K562 (cell line): ENCODE results near the gene CPLANE2. TPM values are rescaled to one million over a fixed set of nuclear protein-coding genes. Genes with fewer than 3 reads are reported as not detected.

Experiments
- AFF1 ChIP-seq, 2 experiments: fragments of 450-650 bp; IDR thresholded peaks; 2 replicates each; pipeline ENCODE4 v1.6.1; 2018; ENCODE audit warnings: mild to moderate bottlenecking in 2 of 2, low read depth in 1 of 2; ENCODE audit not compliant: partially characterized antibody in 2 of 2
- CBFA2T3 ChIP-seq: fragments of 450-650 bp; IDR thresholded peaks from 2 replicates; pipeline ENCODE4 v1.6.1; 2017
- CREM ChIP-seq: IDR thresholded peaks from 2 replicates; pipeline ENCODE4 v1.6.1; 2014; ENCODE audit warnings: antibody characterized with exemption, low read depth
- CTBP1 ChIP-seq: fragments of 450-650 bp; IDR thresholded peaks from 2 replicates; pipeline ENCODE4 v1.6.1; 2016; ENCODE audit warnings: borderline replicate concordance
- E2F8 ChIP-seq: fragments of 450-650 bp; IDR thresholded peaks from 2 replicates; pipeline ENCODE4 v1.7.1; 2018; ENCODE audit warnings: mild to moderate bottlenecking, low read depth; ENCODE audit not compliant: partially characterized antibody
- EWSR1 ChIP-seq: fragments of 450-650 bp; IDR thresholded peaks from 2 replicates; pipeline ENCODE4 v1.6.1; 2018; ENCODE audit warnings: borderline replicate concordance, mild to moderate bottlenecking, low read depth, moderate library complexity; ENCODE audit not compliant: partially characterized antibody
- HMG20A ChIP-seq: fragments of 450-650 bp; formaldehyde crosslinking; conservative IDR thresholded peaks from 2 replicates; pipeline ENCODE4 v1.4.0; 2020; ENCODE audit warnings: mild to moderate bottlenecking, mixed read lengths
- KLF6 ChIP-seq: fragments of 250-450 bp; sonication (Bioruptor Pico); IDR thresholded peaks from 2 replicates; pipeline ENCODE4 v1.4.0; 2020; ENCODE audit warnings: mild to moderate bottlenecking, moderate library complexity, borderline replicate concordance
- MAX ChIP-seq: sonication (generic); formaldehyde crosslinking; IDR thresholded peaks from 2 replicates; pipeline ENCODE4 v1.9.0; 2022; ENCODE audit warnings: mild to moderate bottlenecking, missing genetic modification reagents
- MAZ ChIP-seq, 2 experiments: fragments of 450-650 bp in 1 of 2; sonication (generic) in 1 of 2; formaldehyde crosslinking; IDR thresholded peaks in 1 of 2; conservative IDR thresholded peaks in 1 of 2; 2 replicates each; pipeline versions ENCODE4 v1.4.0 to v1.5.0; 2020; ENCODE audit warnings: mild to moderate bottlenecking in 1 of 2, missing genetic modification reagents in 1 of 2
- MEF2D ChIP-seq: conservative IDR thresholded peaks from 2 replicates; pipeline ENCODE4 v1.6.1; 2016; ENCODE audit warnings: low read depth, missing genetic modification characterization, missing compliant biosample characterization
- NFE2 ChIP-seq: IDR thresholded peaks from 2 replicates; pipeline ENCODE4 v1.6.1; 2014; ENCODE audit warnings: antibody characterized with exemption, low read depth
- NR1H2 ChIP-seq: sonication (generic); formaldehyde crosslinking; IDR thresholded peaks from 2 replicates; pipeline ENCODE4 v1.4.0; 2020; ENCODE audit warnings: mild to moderate bottlenecking, missing genetic modification reagents
- PHF20 ChIP-seq: fragments of 450-650 bp; IDR thresholded peaks from 2 replicates; pipeline ENCODE4 v1.6.1; 2018; ENCODE audit not compliant: partially characterized antibody
- PHF21A ChIP-seq: fragments of 450-650 bp; IDR thresholded peaks from 2 replicates; pipeline ENCODE4 v1.6.1; 2017; ENCODE audit warnings: low read depth, borderline replicate concordance
- ZNF280B ChIP-seq: fragments of 250-450 bp; sonication (Bioruptor Pico); IDR thresholded peaks from 2 replicates; pipeline ENCODE4 v1.5.1; 2021; ENCODE audit warnings: mild to moderate bottlenecking
- ZNF311 ChIP-seq: fragments of 250-450 bp; sonication (Bioruptor Pico); IDR thresholded peaks from 2 replicates; pipeline ENCODE4 v1.4.0; 2020; ENCODE audit warnings: mild to moderate bottlenecking, moderate library complexity
- ZNF507 ChIP-seq: conservative IDR thresholded peaks from 2 replicates; pipeline ENCODE4 v1.6.1; 2017; ENCODE audit warnings: missing genetic modification characterization, missing compliant biosample characterization
- polyA plus RNA-seq, 8 experiments: library from polyadenylated mRNA; depleted of rRNA in 4 of 8; stranded (reverse) in 5 of 8; unstranded in 3 of 8; fragments of >200 nt; fragmentation: Nextera tagmentation in 2 of 8; fragmentation: Illumina TruSeq in 1 of 8; extraction: Ambion mirVana in 2 of 8; extraction: Trizol in 1 of 8; gene quantifications; 2 replicates each; pipeline versions ENCODE4 v1.2.1 to v1.2.3, GENCODE V29; 2011 to 2014; ENCODE audit warnings: inconsistent platforms in 1 of 8, missing spikeins in 1 of 8
- total RNA-seq, 7 experiments: library from RNA; depleted of rRNA in 6 of 7; stranded (reverse); fragments of >200 nt in 6 of 7; fragmentation: Illumina TruSeq in 2 of 7; extraction: Trizol in 2 of 7; gene quantifications; 2 replicates each; pipeline versions ENCODE4 v1.2.1 to v1.2.3, GENCODE V29; 2011 to 2021; ENCODE audit warnings: low replicate concordance in 1 of 7
- TF ChIP-seq, protein P1 (sequence below): fragments of 250-450 bp; sonication (Bioruptor Pico); IDR thresholded peaks from 2 replicates; pipeline ENCODE4 v1.8.0; 2021; ENCODE audit warnings: mild to moderate bottlenecking, moderate library complexity

Gene CPLANE2
- total and polyA plus RNA-seq, 9 of the 15 experiments (the other 6 are each of a cell fraction or from before 2014, with no cell fraction given), result 0.17 to 20.9 (median 8.1) TPM

DNA sequence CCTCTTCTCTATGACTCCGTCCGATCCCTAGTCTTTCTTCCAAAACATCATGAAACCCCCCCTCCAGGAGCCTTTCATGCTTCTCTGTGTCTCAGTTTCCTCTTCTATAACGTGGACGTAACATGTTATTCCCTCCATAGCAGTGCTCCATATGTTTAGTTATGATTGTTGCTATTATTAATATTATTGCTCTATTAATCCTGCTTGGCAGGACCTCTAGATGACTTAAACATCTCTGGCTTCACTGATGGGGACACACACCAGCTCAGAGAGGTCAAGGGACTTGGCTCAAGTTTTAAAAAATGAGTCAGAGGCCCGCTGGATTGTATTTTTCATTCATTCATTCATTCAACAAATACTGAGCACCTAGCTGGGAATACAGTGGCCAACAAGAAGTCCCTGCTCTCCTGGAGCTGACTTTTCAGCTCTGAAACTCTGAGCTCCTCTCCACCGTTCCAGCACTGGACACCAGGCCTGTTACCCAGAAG, 404 bp upstream of the CPLANE2 start (continued):
- peak in 1 of 2 experiments; percentile 11 for TF ChIP-seq AFF1 (IDR thresholded peaks at IDR 0.05; ENCODE audit: low read depth in 1 of 2, partially characterized antibody in 2 of 2)
- TF ChIP-seq PHF20, result no peak
- TF ChIP-seq, protein P1, sequence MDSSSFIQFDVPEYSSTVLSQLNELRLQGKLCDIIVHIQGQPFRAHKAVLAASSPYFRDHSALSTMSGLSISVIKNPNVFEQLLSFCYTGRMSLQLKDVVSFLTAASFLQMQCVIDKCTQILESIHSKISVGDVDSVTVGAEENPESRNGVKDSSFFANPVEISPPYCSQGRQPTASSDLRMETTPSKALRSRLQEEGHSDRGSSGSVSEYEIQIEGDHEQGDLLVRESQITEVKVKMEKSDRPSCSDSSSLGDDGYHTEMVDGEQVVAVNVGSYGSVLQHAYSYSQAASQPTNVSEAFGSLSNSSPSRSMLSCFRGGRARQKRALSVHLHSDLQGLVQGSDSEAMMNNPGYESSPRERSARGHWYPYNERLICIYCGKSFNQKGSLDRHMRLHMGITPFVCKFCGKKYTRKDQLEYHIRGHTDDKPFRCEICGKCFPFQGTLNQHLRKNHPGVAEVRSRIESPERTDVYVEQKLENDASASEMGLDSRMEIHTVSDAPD (CRISPR knock-in tag), result no peak
- no peak for TF ChIP-seq KLF6
- no peak for TF ChIP-seq NFE2
- no peak for TF ChIP-seq PHF21A
- no peak for TF ChIP-seq ZNF507
- TF ChIP-seq E2F8, result peak; percentile 9
- no peak for TF ChIP-seq MAX (CRISPR knock-in tag)
- TF ChIP-seq EWSR1, result no peak
- TF ChIP-seq CBFA2T3, result no peak
- no peak for TF ChIP-seq ZNF311
- TF ChIP-seq ZNF280B (CRISPR knock-in tag), result no peak
- no peak for TF ChIP-seq CREM
- no peak for TF ChIP-seq CTBP1
- TF ChIP-seq HMG20A (CRISPR knock-in tag), result peak; percentile 67; the same call in 1 of the 2 replicates
- TF ChIP-seq NR1H2 (CRISPR knock-in tag), result no peak
- TF ChIP-seq MAZ (CRISPR knock-in tag; conservative IDR thresholded peaks at IDR 0.05 in 1 of 2, IDR thresholded peaks at IDR 0.05 in 1 of 2), result no peak
- TF ChIP-seq MEF2D (tag), result no peak
